Stimulated activated CD8-positive, alpha-beta memory T cell treated with anti-CD3 and anti-CD28 coated beads, Interleukin-4, amount 100 ng/mL, for 4 hours (primary cell): Measurements from ENCODE around the gene RERE.
"Not testable (repeated sequence)": the region's sequence is repeated elsewhere in the genome, so short reads cannot be mapped to it uniquely, and the experiment has no call there.

ENCODE experiments used
- DNase-seq, 2 donors: peaks; one replicate each; pipeline ENCODE4 v3.0.0-alpha.2; 2020; ENCODE audit warnings: low read depth in 2 of 2, low spot score in 1 of 2

RERE gene

GRCh38 chr1:8807004-8807403 lies 10.4 kb downstream of the RERE start:
- DNase-seq: no peak

GRCh38 chr1:8800416-8800815 lies 17.0 kb downstream of the RERE start:
- no peak for DNase-seq

- DNase-seq: no peak
Observed at GRCh38 chr1:8797216-8797615, 20.2 kb downstream of the RERE start.

- DNase-seq: no peak
Observed at GRCh38 chr1:8796812-8797211, 20.6 kb downstream of the RERE start.

- DNase-seq: no peak
Observed at GRCh38 chr1:8794605-8795004, 22.8 kb downstream of the RERE start.

- DNase-seq: no peak
Observed at GRCh38 chr1:8791819-8792218, 25.6 kb downstream of the RERE start.

- DNase-seq: no peak
Observed at GRCh38 chr1:8790987-8791386, 26.5 kb downstream of the RERE start.

- no peak for DNase-seq
Observed at GRCh38 chr1:8790478-8790877, 27.0 kb downstream of the RERE start.

- no peak for DNase-seq
Observed at GRCh38 chr1:8789314-8790214, 27.9 kb downstream of the RERE start.

- DNase-seq: no peak
Observed at GRCh38 chr1:8787218-8787617, 30.2 kb downstream of the RERE start.

- not testable (repeated sequence) for DNase-seq
Observed at GRCh38 chr1:8786204-8786603, 31.2 kb downstream of the RERE start.

GRCh38 chr1:8782955-8783354 lies 34.5 kb downstream of the RERE start:
- no peak for DNase-seq

- no peak for DNase-seq
Observed at GRCh38 chr1:8782001-8782620, 35.3 kb downstream of the RERE start.

- DNase-seq: no peak
Observed at GRCh38 chr1:8780405-8780804, 37.0 kb downstream of the RERE start.

- no peak for DNase-seq
Observed at GRCh38 chr1:8777867-8778266, 39.6 kb downstream of the RERE start.

- DNase-seq: no peak
Observed at GRCh38 chr1:8776104-8776503, 41.3 kb downstream of the RERE start.

GRCh38 chr1:8767006-8767405 lies 50.4 kb downstream of the RERE start:
- DNase-seq: no peak

GRCh38 chr1:8765198-8765597 lies 52.2 kb downstream of the RERE start:
- no peak for DNase-seq

GRCh38 chr1:8764293-8764937 lies 53.0 kb downstream of the RERE start:
- no peak for DNase-seq

GRCh38 chr1:8763888-8764287 lies 53.6 kb downstream of the RERE start:
- DNase-seq: no peak

- no peak for DNase-seq
Observed at GRCh38 chr1:8754993-8755392, 62.4 kb downstream of the RERE start.

- no peak for DNase-seq
Observed at GRCh38 chr1:8754247-8754650, 63.2 kb downstream of the RERE start.
